Nucleus accumbens (tissue), 56 donors: ENCODE data around the gene MYO16.

Experiments used
- DNase-seq, 56 donors: peaks; one replicate each; lab custom pipeline; 2025; lab: John Stamatoyannopoulos, UW

Gene MYO16

GRCh38 chr13:108657519-108657918 is 28.1 kb downstream of the MYO16 start:
- no peak for DNase-seq

GRCh38 chr13:108662528-108662927 is 33.1 kb downstream of the MYO16 start:
- DNase-seq = no peak

GRCh38 chr13:108663710-108664109 is 34.3 kb downstream of the MYO16 start:
- no peak for DNase-seq

- DNase-seq = no peak
Measured at GRCh38 chr13:108667205-108667604, 37.8 kb downstream of the MYO16 start.

GRCh38 chr13:108669381-108669780 is 40.0 kb downstream of the MYO16 start:
- DNase-seq = no peak

GRCh38 chr13:108674346-108674745 is 44.9 kb downstream of the MYO16 start:
- DNase-seq = no peak

GRCh38 chr13:108674771-108675170 is 45.4 kb downstream of the MYO16 start:
- DNase-seq = no peak

GRCh38 chr13:108676620-108677019 is 47.2 kb downstream of the MYO16 start:
- no peak for DNase-seq

- no peak for DNase-seq
Measured at GRCh38 chr13:108677806-108678205, 48.4 kb downstream of the MYO16 start.

GRCh38 chr13:108680011-108680410 is 50.6 kb downstream of the MYO16 start:
- DNase-seq = peak in 1 of 56 donors; percentile 1

GRCh38 chr13:108681986-108682575 is 52.7 kb downstream of the MYO16 start:
- no peak for DNase-seq

- no peak for DNase-seq
Measured at GRCh38 chr13:108682714-108683113, 53.3 kb downstream of the MYO16 start.

- no peak for DNase-seq
Measured at GRCh38 chr13:108686027-108686426, 56.6 kb downstream of the MYO16 start.

- DNase-seq = no peak
Measured at GRCh38 chr13:108690726-108691125, 61.3 kb downstream of the MYO16 start.

GRCh38 chr13:108700422-108701170 is 71.2 kb downstream of the MYO16 start:
- DNase-seq = no peak

GRCh38 chr13:108702171-108702570 is 72.8 kb downstream of the MYO16 start:
- DNase-seq = no peak

- no peak for DNase-seq
Measured at GRCh38 chr13:108705031-108705430, 75.6 kb downstream of the MYO16 start.

- DNase-seq = no peak
Measured at GRCh38 chr13:108707584-108707983, 78.2 kb downstream of the MYO16 start.

GRCh38 chr13:108708921-108709320 is 79.5 kb downstream of the MYO16 start:
- no peak for DNase-seq

- no peak for DNase-seq
Measured at GRCh38 chr13:108711386-108711785, 82.0 kb downstream of the MYO16 start.

- DNase-seq = peak in 1 of 56 donors; percentile 1
Measured at GRCh38 chr13:108725471-108725870, 96.1 kb downstream of the MYO16 start.

GRCh38 chr13:108728370-108728769 is 99.0 kb downstream of the MYO16 start:
- DNase-seq = no peak
